Activated CD4-positive, alpha-beta T cell treated with anti-CD3 and anti-CD28 coated beads for 36 hours (primary cell): Measurements from ENCODE around the gene MAK. TPM values are rescaled to one million over a fixed set of nuclear protein-coding genes. Genes with fewer than 3 reads are reported as not detected.
"Not testable (repeated sequence)": the region's sequence is repeated elsewhere in the genome, so short reads cannot be mapped to it uniquely, and the experiment has no call there.

Source experiments
- ATAC-seq: fragments of 200-7000 bp; cut with Tn5 transposase; one replicate; pipeline ENCODE4 v1.10.0; 2021; ENCODE audit warnings: mild to moderate bottlenecking, moderate library complexity
- CTCF ChIA-PET: fragments of 350-600 bp; sonication (Branson Sonifier 250); formaldehyde crosslinking; loops from one replicate; lab custom pipeline; 2021; ENCODE audit warnings: antibody characterized with exemption; lab: Charles Lee
- POLR2A ChIA-PET: fragments of 350-600 bp; sonication (Branson Sonifier 250); formaldehyde crosslinking; loops from one replicate; lab custom pipeline; 2021; ENCODE audit warnings: antibody characterized with exemption, inconsistent platforms; lab: Charles Lee
- DNase-seq: peaks from one replicate; pipeline ENCODE4 v3.0.0-alpha.2; 2020
- H3K27ac Mint-ChIP-seq: one replicate; pipeline ENCODE4 v1.8.0; 2021; ENCODE audit warnings: mixed read lengths
- H3K27me3 Mint-ChIP-seq: one replicate; pipeline ENCODE4 v1.8.0; 2021; ENCODE audit warnings: mixed read lengths
- H3K36me3 Mint-ChIP-seq: one replicate; pipeline ENCODE4 v1.8.0; 2021; ENCODE audit warnings: low read depth, mixed read lengths
- H3K4me1 Mint-ChIP-seq: one replicate; pipeline ENCODE4 v1.8.0; 2021; ENCODE audit warnings: mixed read lengths
- H3K4me3 Mint-ChIP-seq: one replicate; pipeline ENCODE4 v1.8.0; 2021; ENCODE audit warnings: mild to moderate bottlenecking, moderate library complexity, mixed read lengths
- H3K9me3 Mint-ChIP-seq: one replicate; pipeline ENCODE4 v1.8.0; 2021; ENCODE audit warnings: low read depth, mixed read lengths
- intact Hi-C, 2 experiments: fragments of 100-400 bp; cut with DNase I in 1 of 2; cut with micrococcal nuclease in 1 of 2; formaldehyde crosslinking; loops; one replicate each; pipeline versions ENCODE4 v1.14.2 to v1.15.1; 2022 to 2024; cut with DNase I, micrococcal nuclease
- total RNA-seq, 2 experiments: library from RNA; stranded (reverse); gene quantifications; one replicate each; pipeline ENCODE4 v1.2.3, GENCODE V29; 2021

MAK gene
- total RNA-seq = under 1 TPM; 0.42 to 0.43 TPM

- Mint-ChIP-seq H3K4me1 (peaks cover 22% of the 10 kb centered on the region), H3K27ac (peak within 1 kb of the TSS; percentile 96), H3K36me3 (peaks cover 1% of the 10 kb centered on the region), H3K4me3 (peak within 1 kb of the TSS; percentile 70), H3K27me3 (peaks cover 48% of the 10 kb centered on the region), H3K9me3 (peaks cover 3% of the 10 kb centered on the region)
- POLR2A ChIA-PET = interaction anchor here (0.6 to 1.2 kb wide), 4 partner anchors 114 to 141 kb away, joined by 3 to 5 read pairs (median 4); partner anchors contain the start of gene TMEM14C
- CTCF ChIA-PET = interaction anchor here (0.8 to 1.6 kb wide), 2 partner anchors 36 to 144 kb away, joined by 3 read pairs; partner anchors contain the start of genes C6orf52 and PAK1IP1
- intact Hi-C loops = loop anchor here (1.0 to 5.0 kb wide), 9 partner anchors 91 to 699 kb away; partner anchors contain the start of genes C6orf52 (in 2 of the 2), PAK1IP1 (in 2 of the 2), SMIM13 (in 2 of the 2) and TMEM14B (in 2 of the 2)
- ATAC-seq (peak; percentile 89), DNase-seq (peak; percentile 91)
Observed at GRCh38 chr6:10837995-10838793, at the start of gene MAK. MAK (minus strand) TSS chr6:10838539; CDS start chr6:10830648, 7,891 bp downstream.

DNA sequence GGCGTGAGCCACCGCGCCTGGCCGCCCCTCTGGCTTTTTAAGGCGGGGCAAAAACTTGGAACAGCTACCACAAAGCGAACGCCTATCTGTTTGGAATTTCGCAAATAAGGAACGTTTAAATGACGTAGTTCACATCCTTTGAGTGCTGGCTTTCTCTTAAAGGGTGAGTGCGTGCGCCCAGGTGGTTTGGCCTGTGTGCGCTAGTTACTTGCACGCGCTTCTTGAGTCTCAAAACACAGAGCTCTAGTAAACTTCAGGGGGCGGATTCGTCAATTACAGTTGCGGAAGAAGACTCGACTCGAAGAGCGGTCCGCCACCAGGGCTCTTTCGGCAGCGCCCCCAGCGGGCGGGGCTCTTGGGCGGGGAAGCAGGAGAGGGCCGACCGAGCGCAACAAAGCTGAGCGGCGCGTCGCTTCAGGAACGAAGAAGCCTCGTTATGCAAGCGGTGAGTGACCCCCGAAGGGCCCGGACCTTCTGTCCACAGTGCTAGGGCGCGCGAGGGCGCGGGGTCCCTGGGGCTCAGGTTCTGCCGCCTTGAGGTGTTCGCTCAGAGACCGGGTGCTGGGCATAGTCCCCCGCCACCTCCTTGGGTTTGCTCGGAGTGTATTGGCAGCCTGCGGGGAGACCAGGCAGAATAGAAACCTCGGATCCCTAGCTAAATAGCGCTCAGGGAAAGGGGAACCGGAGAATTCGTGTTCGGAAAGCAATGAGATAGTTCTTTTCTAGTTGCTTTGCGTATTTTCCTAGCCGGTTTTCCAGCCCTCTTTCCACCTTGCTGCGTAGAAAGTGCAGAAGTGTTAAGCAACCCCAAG is 48.6 kb upstream of the MAK start, which contains the start of gene SYCP2L:
SYCP2L (plus strand) TSS at position 362 of the 812 bp plus-strand sequence; CDS start at position 437, 75 bp downstream.
- Mint-ChIP-seq H3K36me3 (no peaks in the 10 kb centered on the region), H3K27ac (no peak within 1 kb of the TSS), H3K9me3 (peaks cover 4% of the 10 kb centered on the region), H3K4me3 (peak within 1 kb of the TSS; percentile 61), H3K27me3 (peaks cover 65% of the 10 kb centered on the region), H3K4me1 (peaks cover 12% of the 10 kb centered on the region)
- peak; percentile 84 for ATAC-seq
- intact Hi-C loops = loop anchor here in 1 of 2 experiments (5.0 kb wide), 1 partner anchor 475 kb away; no protein-coding TSS in a partner anchor
- DNase-seq = peak; percentile 67
- ChIA-PET POLR2A (no interaction called here), CTCF (interaction anchor here (0.5 to 1.4 kb wide), 4 partner anchors 14 to 183 kb away, joined by 3 read pairs; no protein-coding TSS in a partner anchor)

GRCh38 chr6:10886365-10886690 is 48.0 kb upstream of the MAK start:
- ATAC-seq, H3K9me3 Mint-ChIP-seq, H3K36me3 Mint-ChIP-seq, DNase-seq, POLR2A ChIA-PET, H3K27ac Mint-ChIP-seq: not testable (repeated sequence)
- CTCF ChIA-PET = interaction anchor here (1.0 to 1.4 kb wide), 2 partner anchors 13 to 184 kb away, joined by 3 read pairs; no protein-coding TSS in a partner anchor
- Mint-ChIP-seq H3K4me3 (peak overlapping the region; percentile 61), H3K27me3 (peaks cover 65% of the 10 kb centered on the region), H3K4me1 (peaks cover 14% of the 10 kb centered on the region)
- intact Hi-C loops = loop anchor here in 1 of 2 experiments (5.0 kb wide), 1 partner anchor 474 kb away; no protein-coding TSS in a partner anchor

GRCh38 chr6:10884245-10884972 is 46.1 kb upstream of the MAK start:
- Mint-ChIP-seq H3K4me1 (peaks cover 14% of the 10 kb centered on the region), H3K9me3 (peaks cover 4% of the 10 kb centered on the region), H3K4me3 (no peak overlapping the region), H3K27me3 (peaks cover 70% of the 10 kb centered on the region), H3K36me3 (no peaks in the 10 kb centered on the region), H3K27ac (no peak overlapping the region)
- ChIA-PET POLR2A (interaction anchor here (0.7 kb wide), 1 partner anchor 50 kb away, joined by 3 read pairs; no protein-coding TSS in a partner anchor), CTCF (no interaction called here)
- ATAC-seq = no peak
- intact Hi-C loops = no loop called here
- no peak for DNase-seq

GRCh38 chr6:10883312-10884244 is 45.2 kb upstream of the MAK start:
- no peaks in the 10 kb centered on the region for H3K36me3 Mint-ChIP-seq
- peaks cover 67% of the 10 kb centered on the region for H3K27me3 Mint-ChIP-seq
- ChIA-PET POLR2A (no interaction called here), CTCF (interaction anchor here (0.7 kb wide), 1 partner anchor 405 kb away, joined by 3 read pairs; no protein-coding TSS in a partner anchor)
- intact Hi-C loops = no loop called here
- peaks cover 14% of the 10 kb centered on the region for H3K4me1 Mint-ChIP-seq
- H3K27ac Mint-ChIP-seq = no peak overlapping the region
- no peak for DNase-seq
- ATAC-seq = no peak
- peaks cover 4% of the 10 kb centered on the region for H3K9me3 Mint-ChIP-seq
- H3K4me3 Mint-ChIP-seq = no peak overlapping the region

DNA sequence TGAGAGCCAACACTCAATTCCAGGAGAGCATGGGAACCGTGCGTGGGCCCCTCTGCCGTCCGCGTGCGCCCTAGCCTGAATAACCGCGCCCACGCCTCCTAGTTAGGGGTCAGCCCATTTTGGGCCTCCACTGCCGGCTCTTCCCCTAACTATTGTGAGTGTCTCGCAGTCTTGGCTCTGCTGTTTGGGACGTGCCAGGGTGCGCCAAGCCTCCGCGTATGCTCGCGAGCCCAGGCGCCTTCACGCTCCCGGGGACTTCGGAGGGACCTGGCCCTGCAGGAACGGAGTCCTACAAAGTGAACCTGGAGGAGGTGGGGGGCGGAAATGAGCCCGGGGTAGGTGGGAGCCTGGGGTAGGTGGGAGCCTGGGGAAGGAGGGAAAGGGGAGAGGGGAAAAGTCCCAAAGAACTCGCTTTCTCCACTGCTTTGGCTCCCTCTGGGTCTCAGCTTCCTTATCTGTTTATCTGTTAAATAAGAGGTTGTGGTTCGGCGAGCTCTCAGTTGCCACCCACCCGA is 44.4 kb upstream of the MAK start:
- H3K4me1 Mint-ChIP-seq = peaks cover 13% of the 10 kb centered on the region
- CTCF ChIA-PET = interaction anchor here (0.7 kb wide), 1 partner anchor 404 kb away, joined by 3 read pairs; no protein-coding TSS in a partner anchor
- peaks cover 61% of the 10 kb centered on the region for H3K27me3 Mint-ChIP-seq
- intact Hi-C loops = no loop called here
- no peaks in the 10 kb centered on the region for H3K9me3 Mint-ChIP-seq
- no peak for ATAC-seq
- DNase-seq = no peak
- no peaks in the 10 kb centered on the region for H3K36me3 Mint-ChIP-seq
- H3K27ac Mint-ChIP-seq = no peak overlapping the region
- H3K4me3 Mint-ChIP-seq = no peak overlapping the region
- POLR2A ChIA-PET = no interaction called here

- CTCF ChIA-PET, POLR2A ChIA-PET, H3K4me3 Mint-ChIP-seq, DNase-seq, H3K36me3 Mint-ChIP-seq, H3K27ac Mint-ChIP-seq, intact Hi-C loops, ATAC-seq, H3K9me3 Mint-ChIP-seq: not testable (repeated sequence)
- peaks cover 57% of the 10 kb centered on the region for H3K27me3 Mint-ChIP-seq
- peaks cover 11% of the 10 kb centered on the region for H3K4me1 Mint-ChIP-seq
Observed at GRCh38 chr6:10882253-10882630, 43.9 kb upstream of the MAK start.

- Mint-ChIP-seq H3K27ac (no peak overlapping the region), H3K4me3 (no peak overlapping the region), H3K4me1 (peaks cover 7% of the 10 kb centered on the region), H3K36me3 (no peaks in the 10 kb centered on the region), H3K9me3 (no peaks in the 10 kb centered on the region), H3K27me3 (peaks cover 46% of the 10 kb centered on the region)
- intact Hi-C loops = no loop called here
- CTCF ChIA-PET = no interaction called here
- DNase-seq (no peak), ATAC-seq (no peak)
- POLR2A ChIA-PET = no interaction called here
Observed at GRCh38 chr6:10880366-10880765, 42.0 kb upstream of the MAK start.

DNA sequence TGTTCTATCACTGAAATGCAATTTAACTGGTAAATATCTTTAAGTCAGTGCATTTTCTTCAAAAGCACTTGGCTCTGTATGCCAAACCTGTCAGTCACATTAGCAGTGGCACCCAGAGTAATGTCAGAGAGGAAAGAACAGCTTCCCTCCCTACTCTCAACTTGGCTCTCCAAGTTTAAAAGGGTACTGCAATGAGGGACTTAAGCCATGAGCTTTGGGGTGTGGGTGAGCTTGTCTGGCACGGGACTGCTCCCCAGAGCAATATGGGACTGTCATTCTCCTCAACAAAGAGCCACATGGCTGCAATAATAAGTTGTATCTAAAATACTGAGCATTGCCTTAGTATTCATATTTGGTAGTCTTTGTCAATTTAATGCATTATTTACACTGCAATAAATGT is 39.5 kb upstream of the MAK start:
- H3K9me3 Mint-ChIP-seq = no peaks in the 10 kb centered on the region
- no peak overlapping the region for H3K4me3 Mint-ChIP-seq
- peaks cover 38% of the 10 kb centered on the region for H3K27me3 Mint-ChIP-seq
- H3K4me1 Mint-ChIP-seq = peaks cover 7% of the 10 kb centered on the region
- ATAC-seq (no peak), DNase-seq (no peak)
- H3K36me3 Mint-ChIP-seq = no peaks in the 10 kb centered on the region
- ChIA-PET POLR2A (no interaction called here), CTCF (no interaction called here)
- intact Hi-C loops = no loop called here
- no peak overlapping the region for H3K27ac Mint-ChIP-seq

- peaks cover 3% of the 10 kb centered on the region for H3K4me1 Mint-ChIP-seq
- intact Hi-C loops = no loop called here
- no peak for ATAC-seq
- CTCF ChIA-PET = no interaction called here
- POLR2A ChIA-PET = no interaction called here
- no peak overlapping the region for H3K27ac Mint-ChIP-seq
- H3K27me3 Mint-ChIP-seq = peaks cover 31% of the 10 kb centered on the region
- H3K4me3 Mint-ChIP-seq = no peak overlapping the region
- no peaks in the 10 kb centered on the region for H3K36me3 Mint-ChIP-seq
- no peak for DNase-seq
- H3K9me3 Mint-ChIP-seq = no peaks in the 10 kb centered on the region
Observed at GRCh38 chr6:10877012-10877411, 38.7 kb upstream of the MAK start.
